Thyroid gland (tissue), 4 donors: ENCODE results near the gene EFNB2. TPM values are rescaled to one million over a fixed set of nuclear protein-coding genes. Genes with fewer than 3 reads are reported as not detected.

Experiments
- DNase-seq, 2 donors: peaks; one replicate each; pipeline ENCODE4 v3.0.0-alpha.2; 2019
- H3K27ac ChIP-seq, 3 donors: fragments of 200-600 bp; sonication (generic); 1 replicate in 2 of 3; 2 replicates in 1 of 3; pipeline ENCODE4 v1.5.1; 2016 to 2019; ENCODE audit warnings: mild to moderate bottlenecking in 1 of 3, moderate library complexity in 1 of 3
- H3K27me3 ChIP-seq: fragments of 200-600 bp; sonication (generic); one replicate; pipeline ENCODE4 v1.5.1; 2019
- H3K36me3 ChIP-seq, 2 donors: fragments of 200-600 bp; sonication (generic); one replicate each; pipeline ENCODE4 v1.5.1; 2016 to 2019
- H3K4me1 ChIP-seq, 2 donors: fragments of 200-600 bp; sonication (generic); one replicate each; pipeline ENCODE4 v1.5.1; 2017 to 2019
- H3K4me3 ChIP-seq, 3 donors: fragments of 200-600 bp; sonication (generic); replicated peaks in 1 of 3; 1 replicate in 2 of 3; 2 replicates in 1 of 3; pipeline ENCODE4 v1.5.1; 2016; ENCODE audit warnings: mild to moderate bottlenecking in 1 of 3
- H3K9me3 ChIP-seq: fragments of 200-600 bp; sonication (generic); one replicate; pipeline ENCODE4 v1.5.1; 2017
- POLR2A ChIP-seq, 2 donors: fragments of 450-650 bp; IDR thresholded peaks; one replicate each; pipeline ENCODE4 v1.6.1; 2017; ENCODE audit warnings: antibody characterized with exemption in 2 of 2, mild to moderate bottlenecking in 2 of 2, moderate library complexity in 1 of 2
- WGBS, 2 donors: methylation state at CpG; one replicate each; pipeline ENCODE4 v1.1.5; 2017; 5-methylcytosine and 5-hydroxymethylcytosine counted together
- intact Hi-C: fragments of 100-400 bp; cut with DNase I; formaldehyde crosslinking; loops from one replicate; pipeline ENCODE4 v1.15.1; 2023
- total RNA-seq, 4 donors: library from RNA; depleted of rRNA; stranded (reverse); fragments of >200 nt; gene quantifications; one replicate each; pipeline ENCODE4 v1.2.3, GENCODE V29; 2016
- TF ChIP-seq, protein P1 (sequence below), 6 experiments: fragments of 200-600 bp in 3 of 6; fragments of 450-650 bp in 3 of 6; sonication (generic) in 3 of 6; IDR thresholded peaks; one replicate each; pipeline ENCODE4 v1.5.1; 2016 to 2019; ENCODE audit warnings: antibody characterized with exemption in 6 of 6, mild to moderate bottlenecking in 2 of 6, inconsistent platforms in 1 of 6, moderate library complexity in 1 of 6

Gene EFNB2
- total RNA-seq, 4 donors from 2014 or later: 10.8 to 22.5 (median 17.0) TPM

DNA sequence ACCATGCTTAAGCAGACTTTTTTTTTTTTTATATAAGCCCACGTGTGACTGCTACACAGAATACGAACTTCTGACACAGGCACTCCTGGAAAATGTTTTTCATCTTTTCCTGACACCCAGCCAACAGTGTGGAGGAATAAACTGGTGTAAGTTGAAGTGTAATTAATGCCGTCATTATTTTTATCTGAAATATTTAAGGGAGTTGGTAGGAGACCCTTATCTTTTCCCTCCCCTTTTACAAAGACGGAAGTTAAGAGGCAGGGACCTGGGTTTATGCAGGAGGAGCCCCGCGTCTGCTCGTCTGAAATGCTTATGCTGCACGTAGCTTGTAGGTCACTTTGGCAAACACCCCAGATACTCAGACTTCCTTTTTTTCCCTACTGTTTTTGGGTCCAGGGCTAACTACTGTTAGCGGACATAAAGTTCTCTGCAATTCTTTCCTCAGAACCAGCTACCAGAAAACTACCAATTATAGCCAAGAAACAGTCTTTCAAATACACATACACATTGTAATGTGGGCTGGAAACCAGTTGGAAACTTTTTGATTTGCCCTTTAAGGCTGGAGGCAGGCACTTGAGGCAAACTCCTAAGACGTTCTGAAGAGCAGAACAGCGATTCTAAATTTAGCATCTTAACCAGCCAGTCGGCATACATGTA is 50.8 kb downstream of the EFNB2 start:
- no peak overlapping the region for H3K27ac ChIP-seq
- TF ChIP-seq POLR2A (IDR thresholded peaks at IDR 0.05): no peak
- TF ChIP-seq, protein P1, sequence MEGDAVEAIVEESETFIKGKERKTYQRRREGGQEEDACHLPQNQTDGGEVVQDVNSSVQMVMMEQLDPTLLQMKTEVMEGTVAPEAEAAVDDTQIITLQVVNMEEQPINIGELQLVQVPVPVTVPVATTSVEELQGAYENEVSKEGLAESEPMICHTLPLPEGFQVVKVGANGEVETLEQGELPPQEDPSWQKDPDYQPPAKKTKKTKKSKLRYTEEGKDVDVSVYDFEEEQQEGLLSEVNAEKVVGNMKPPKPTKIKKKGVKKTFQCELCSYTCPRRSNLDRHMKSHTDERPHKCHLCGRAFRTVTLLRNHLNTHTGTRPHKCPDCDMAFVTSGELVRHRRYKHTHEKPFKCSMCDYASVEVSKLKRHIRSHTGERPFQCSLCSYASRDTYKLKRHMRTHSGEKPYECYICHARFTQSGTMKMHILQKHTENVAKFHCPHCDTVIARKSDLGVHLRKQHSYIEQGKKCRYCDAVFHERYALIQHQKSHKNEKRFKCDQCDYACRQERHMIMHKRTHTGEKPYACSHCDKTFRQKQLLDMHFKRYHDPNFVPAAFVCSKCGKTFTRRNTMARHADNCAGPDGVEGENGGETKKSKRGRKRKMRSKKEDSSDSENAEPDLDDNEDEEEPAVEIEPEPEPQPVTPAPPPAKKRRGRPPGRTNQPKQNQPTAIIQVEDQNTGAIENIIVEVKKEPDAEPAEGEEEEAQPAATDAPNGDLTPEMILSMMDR (IDR thresholded peaks at IDR 0.05): no peak
- DNase-seq: no peak
- H3K4me3 ChIP-seq: no peak overlapping the region
- peaks cover 0 to 14% of the 10 kb centered on the region in 2 donors for H3K4me1 ChIP-seq
- H3K36me3 ChIP-seq: no peaks in the 10 kb centered on the region
- no peaks in the 10 kb centered on the region for H3K27me3 ChIP-seq
- H3K9me3 ChIP-seq: no peaks in the 10 kb centered on the region
- WGBS, 2 donors: 25 to 39% methylated on average over 12 of the region's 12 CpGs
- intact Hi-C loops: no loop called here

DNA sequence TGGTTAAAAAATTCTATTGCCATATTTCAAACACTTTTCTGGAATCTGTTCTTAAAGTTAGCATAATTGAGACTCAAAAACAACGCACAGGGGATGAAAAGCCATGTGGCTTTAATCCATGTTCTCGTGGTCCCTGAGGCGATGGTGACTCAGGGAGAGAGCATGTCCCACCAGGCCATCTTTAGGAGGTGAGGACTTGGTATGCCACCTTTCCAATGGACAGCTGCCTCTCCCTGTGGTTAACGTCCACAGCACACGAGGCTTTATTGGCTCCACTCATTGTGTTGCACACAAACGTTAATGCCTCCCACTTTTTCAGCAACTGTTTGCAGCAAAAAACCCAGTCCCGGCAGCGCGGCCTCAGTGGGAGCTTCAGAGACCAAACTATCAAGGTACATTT is 51.4 kb downstream of the EFNB2 start:
- intact Hi-C loops: no loop called here
- H3K4me3 ChIP-seq: no peak overlapping the region
- WGBS, 2 donors: 84 to 86% methylated on average over 9 of the region's 9 CpGs
- no peak for TF ChIP-seq POLR2A (IDR thresholded peaks at IDR 0.05)
- TF ChIP-seq, protein P1 (IDR thresholded peaks at IDR 0.05): no peak
- H3K27me3 ChIP-seq: no peaks in the 10 kb centered on the region
- no peaks in the 10 kb centered on the region for H3K36me3 ChIP-seq
- H3K4me1 ChIP-seq: peaks cover 0 to 14% of the 10 kb centered on the region in 2 donors
- no peak for DNase-seq
- H3K9me3 ChIP-seq: no peaks in the 10 kb centered on the region
- no peak overlapping the region for H3K27ac ChIP-seq

DNA sequence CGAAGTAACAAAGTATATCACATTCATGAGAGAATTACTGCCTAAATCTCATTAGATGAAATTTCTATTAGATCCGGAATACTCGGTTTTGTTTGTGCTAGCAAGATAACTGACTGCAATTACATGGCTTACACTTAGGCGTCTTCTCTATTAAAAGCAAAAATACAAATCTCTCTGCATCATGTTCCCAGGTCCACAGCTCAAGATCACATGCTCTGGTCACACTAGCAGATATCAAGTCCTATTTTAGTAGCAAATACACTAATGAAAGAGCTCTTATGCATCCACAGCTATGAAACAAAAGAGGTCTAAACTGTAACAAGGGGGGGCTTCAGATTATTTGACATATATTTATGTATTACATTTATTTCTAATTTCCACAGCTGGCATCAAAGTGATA is 53.5 kb downstream of the EFNB2 start:
- no peaks in the 10 kb centered on the region for H3K36me3 ChIP-seq
- no peak overlapping the region for H3K27ac ChIP-seq
- no peaks in the 10 kb centered on the region for H3K27me3 ChIP-seq
- H3K9me3 ChIP-seq: no peaks in the 10 kb centered on the region
- peaks cover 0 to 9% of the 10 kb centered on the region in 2 donors for H3K4me1 ChIP-seq
- DNase-seq: no peak
- intact Hi-C loops: no loop called here
- 84 to 89% methylated on average over 4 of the region's 4 CpGs for WGBS, 2 donors
- no peak overlapping the region for H3K4me3 ChIP-seq
- TF ChIP-seq POLR2A (IDR thresholded peaks at IDR 0.05): no peak
- TF ChIP-seq, protein P1 (IDR thresholded peaks at IDR 0.05): no peak

DNA sequence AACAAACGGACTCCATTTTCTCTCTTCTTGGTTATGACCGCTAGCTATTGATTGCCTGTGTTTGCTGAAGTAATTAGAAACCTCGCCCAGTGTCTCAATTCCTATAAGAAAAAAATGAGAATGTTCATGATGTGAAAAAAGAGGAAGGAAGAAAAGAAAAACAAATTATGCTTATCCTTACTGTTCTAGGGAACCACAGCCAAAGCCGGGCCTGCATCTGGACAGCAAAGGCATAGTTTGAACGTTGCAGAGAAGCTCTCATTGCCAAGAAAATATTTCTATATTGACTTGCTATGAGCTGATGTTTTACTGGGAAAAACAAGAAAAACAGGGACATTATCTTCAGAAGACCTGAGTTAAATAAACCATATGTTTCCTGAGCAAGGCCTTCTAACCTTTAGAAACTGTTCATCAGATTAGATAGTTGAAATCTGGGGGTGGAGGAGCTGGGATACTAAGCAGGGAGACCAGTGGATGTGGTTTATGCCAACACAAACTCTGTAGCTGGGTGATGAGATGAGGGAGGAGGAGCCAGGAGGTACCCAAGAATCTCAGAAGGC is 55.0 kb downstream of the EFNB2 start:
- intact Hi-C loops: no loop called here
- H3K27ac ChIP-seq: no peak overlapping the region
- no peaks in the 10 kb centered on the region for H3K9me3 ChIP-seq
- no peaks in the 10 kb centered on the region for H3K27me3 ChIP-seq
- H3K4me3 ChIP-seq: no peak overlapping the region
- WGBS, 2 donors: 76 to 79% methylated on average over 5 of the region's 5 CpGs
- no peaks in the 10 kb centered on the region for H3K36me3 ChIP-seq
- no peak for TF ChIP-seq POLR2A (IDR thresholded peaks at IDR 0.05)
- TF ChIP-seq, protein P1 (IDR thresholded peaks at IDR 0.05): no peak
- peaks cover 0 to 7% of the 10 kb centered on the region in 2 donors for H3K4me1 ChIP-seq
- no peak for DNase-seq

DNA sequence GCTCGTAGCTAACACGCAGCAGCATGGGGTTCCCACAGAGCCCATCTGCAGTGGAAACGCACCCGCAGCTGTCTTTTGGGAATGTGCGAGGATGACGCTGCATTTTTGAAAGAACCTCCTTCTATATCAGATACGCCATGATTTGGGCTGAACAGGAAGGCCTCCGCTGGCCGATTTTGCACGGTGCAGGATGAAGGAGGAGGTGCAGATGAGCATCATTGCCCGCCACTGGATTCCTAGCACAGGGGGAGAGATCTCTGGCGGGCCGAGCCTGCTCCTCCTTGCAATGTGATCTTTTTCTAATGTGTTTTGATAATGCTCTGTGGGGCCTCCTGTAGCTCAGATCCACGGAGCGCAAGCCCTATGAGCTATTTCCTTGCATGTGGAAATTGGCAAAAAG is 55.5 kb downstream of the EFNB2 start:
- Histone ChIP-seq H3K9me3 (no peaks in the 10 kb centered on the region), H3K4me1 (peaks cover 0 to 4% of the 10 kb centered on the region in 2 donors), H3K27ac (no peak overlapping the region), H3K4me3 (no peak overlapping the region), H3K36me3 (no peaks in the 10 kb centered on the region), H3K27me3 (no peaks in the 10 kb centered on the region)
- intact Hi-C loops: no loop called here
- TF ChIP-seq, protein P1 (IDR thresholded peaks at IDR 0.05): no peak
- TF ChIP-seq POLR2A (IDR thresholded peaks at IDR 0.05): no peak
- no peak for DNase-seq
- 90% methylated on average over 15 of the region's 15 CpGs for WGBS, 2 donors
